Astrocyte (in vitro differentiated cells and primary cell): ENCODE measurements around the gene OCEL1. TPM values are rescaled to one million over a fixed set of nuclear protein-coding genes. Genes with fewer than 3 reads are reported as not detected.

Experiments used
- DNase-seq: peaks from one replicate; pipeline ENCODE4 v3.0.0-alpha.2; 2010; ENCODE audit warnings: low read depth
- FAIRE-seq: peaks from 2 replicates; lab custom pipeline; 2011; peaks lifted over from hg19 to GRCh38; lab: Jason Lieb, UNC
- H2AFZ ChIP-seq: 2 replicates; pipeline ENCODE4 v1.6.0; 2012; ENCODE audit warnings: low read depth, low read length, inconsistent platforms
- H3K27ac ChIP-seq: 2 replicates; pipeline ENCODE4 v1.5.1; 2011; ENCODE audit warnings: low read depth, low read length, inconsistent platforms
- H3K27me3 ChIP-seq: 2 replicates; pipeline ENCODE4 v1.6.0; 2011; ENCODE audit warnings: low read length, inconsistent platforms; ENCODE audit not compliant: insufficient read depth
- H3K36me3 ChIP-seq: 2 replicates; pipeline ENCODE4 v1.5.1; 2011; ENCODE audit warnings: low read length, inconsistent platforms; ENCODE audit not compliant: insufficient read depth
- H3K4me1 ChIP-seq: 2 replicates; pipeline ENCODE4 v1.5.1; 2011; ENCODE audit warnings: low read length, inconsistent platforms; ENCODE audit not compliant: insufficient read depth
- H3K4me2 ChIP-seq: 2 replicates; pipeline ENCODE4 v1.6.0; 2012; ENCODE audit warnings: low read length, inconsistent platforms
- H3K4me3 ChIP-seq: 2 replicates; pipeline ENCODE4 v1.5.1; 2011; ENCODE audit warnings: low read depth, mild to moderate bottlenecking, low read length, inconsistent platforms; ENCODE audit not compliant: insufficient read depth
- H3K79me2 ChIP-seq: 2 replicates; pipeline ENCODE4 v1.6.0; 2012; ENCODE audit warnings: mild to moderate bottlenecking, low read length, inconsistent platforms; ENCODE audit not compliant: insufficient read depth
- H3K9ac ChIP-seq: 2 replicates; pipeline ENCODE4 v1.6.0; 2012; ENCODE audit warnings: mild to moderate bottlenecking, low read length, inconsistent platforms
- H3K9me3 ChIP-seq: 2 replicates; pipeline ENCODE4 v1.5.1; 2012; ENCODE audit warnings: low read depth, mild to moderate bottlenecking, low read length, inconsistent platforms; ENCODE audit not compliant: insufficient read depth
- H4K20me1 ChIP-seq: 2 replicates; pipeline ENCODE4 v1.6.0; 2012; ENCODE audit warnings: low read length, inconsistent platforms; ENCODE audit not compliant: insufficient read depth
- H3K27ac Mint-ChIP-seq: one replicate; pipeline ENCODE4 v1.8.0; 2021; ENCODE audit warnings: mild to moderate bottlenecking, mixed read lengths; ENCODE audit not compliant: unreplicated experiment
- H3K27me3 Mint-ChIP-seq: one replicate; pipeline ENCODE4 v1.8.0; 2021; ENCODE audit warnings: low read depth, mixed read lengths; ENCODE audit not compliant: unreplicated experiment
- H3K36me3 Mint-ChIP-seq: one replicate; pipeline ENCODE4 v1.8.0; 2021; ENCODE audit warnings: low read depth, mixed read lengths; ENCODE audit not compliant: unreplicated experiment
- H3K4me1 Mint-ChIP-seq: one replicate; pipeline ENCODE4 v1.8.0; 2021; ENCODE audit warnings: low read depth, mixed read lengths; ENCODE audit not compliant: unreplicated experiment
- H3K4me3 Mint-ChIP-seq: one replicate; pipeline ENCODE4 v1.8.0; 2021; ENCODE audit warnings: mild to moderate bottlenecking, moderate library complexity, mixed read lengths; ENCODE audit not compliant: unreplicated experiment
- H3K9me3 Mint-ChIP-seq: one replicate; pipeline ENCODE4 v1.8.0; 2021; ENCODE audit warnings: mild to moderate bottlenecking, mixed read lengths; ENCODE audit not compliant: unreplicated experiment
- CTCF ChIP-seq: IDR thresholded peaks from 2 replicates; pipeline ENCODE4 v1.5.1; 2011; ENCODE audit warnings: low read depth, mild to moderate bottlenecking, inconsistent platforms, low read length, moderate library complexity; ENCODE audit not compliant: insufficient read depth
- EZH2 ChIP-seq: IDR thresholded peaks from 2 replicates; pipeline ENCODE4 v1.6.1; 2012; ENCODE audit warnings: mild to moderate bottlenecking, low read length, inconsistent platforms; ENCODE audit not compliant: insufficient read depth
- total RNA-seq: library from RNA; stranded (reverse); gene quantifications from 2 replicates; pipeline ENCODE4 v1.2.1, GENCODE V29; 2021

OCEL1 gene
- total RNA-seq, 1 donor from 2014 or later, result 12.3 TPM

GRCh38 chr19:17242431-17243208 lies 16.6 kb downstream of the OCEL1 start:
- peaks cover 29% of the 10 kb centered on the region for H4K20me1 ChIP-seq
- Mint-ChIP-seq H3K9me3 (no peaks in the 10 kb centered on the region), H3K27me3 (no peaks in the 10 kb centered on the region), H3K36me3 (peaks cover 13% of the 10 kb centered on the region), H3K4me3 (peak overlapping the region; percentile 95), H3K27ac (peak overlapping the region; percentile 75), H3K4me1 (peaks cover 16% of the 10 kb centered on the region)
- DNase-seq, result no peak
- peak overlapping the region; percentile 96 for H3K4me2 ChIP-seq
- no peaks in the 10 kb centered on the region for H3K36me3 ChIP-seq
- H3K27ac ChIP-seq, result no peak overlapping the region
- H3K27me3 ChIP-seq, result no peaks in the 10 kb centered on the region
- no peak overlapping the region for H3K9ac ChIP-seq
- no peak overlapping the region for H3K4me3 ChIP-seq
- no peak for FAIRE-seq
- H3K4me1 ChIP-seq, result peaks cover 19% of the 10 kb centered on the region
- H3K79me2 ChIP-seq, result peaks cover 32% of the 10 kb centered on the region
- no peak for TF ChIP-seq EZH2
- TF ChIP-seq CTCF, result no peak
- H2AFZ ChIP-seq, result no peak overlapping the region
- no peaks in the 10 kb centered on the region for H3K9me3 ChIP-seq

GRCh38 chr19:17243211-17243829 lies 17.3 kb downstream of the OCEL1 start:
- Histone ChIP-seq H3K27me3 (no peaks in the 10 kb centered on the region), H3K4me3 (peak overlapping the region; percentile 74), H3K9ac (peak overlapping the region; percentile 79), H3K4me2 (peak overlapping the region; percentile 96), H3K27ac (no peak overlapping the region), H3K79me2 (peaks cover 32% of the 10 kb centered on the region), H3K36me3 (no peaks in the 10 kb centered on the region), H3K4me1 (peaks cover 19% of the 10 kb centered on the region), H2AFZ (no peak overlapping the region), H3K9me3 (no peaks in the 10 kb centered on the region), H4K20me1 (peaks cover 29% of the 10 kb centered on the region)
- Mint-ChIP-seq H3K27me3 (no peaks in the 10 kb centered on the region), H3K9me3 (no peaks in the 10 kb centered on the region), H3K4me3 (peak overlapping the region; percentile 95), H3K27ac (peak overlapping the region; percentile 75), H3K4me1 (peaks cover 16% of the 10 kb centered on the region), H3K36me3 (peaks cover 9% of the 10 kb centered on the region)
- DNase-seq, result no peak
- no peak for TF ChIP-seq EZH2
- no peak for TF ChIP-seq CTCF
- FAIRE-seq, result no peak
